KOPT-K1 (cell line): Measurements from ENCODE around the gene CDH9.

Experiments used
- H3K27ac ChIP-seq: fragments of 200-600 bp; sonication (generic); 2 replicates; pipeline ENCODE4 v1.5.1; 2016; ENCODE audit warnings: antibody characterized with exemption, mild to moderate bottlenecking, low read depth, low read length; ENCODE audit not compliant: poor library complexity, severe bottlenecking
- H3K36me3 ChIP-seq: fragments of 200-600 bp; sonication (generic); 2 replicates; pipeline ENCODE4 v1.5.1; 2017; ENCODE audit warnings: antibody characterized with exemption, mild to moderate bottlenecking, low read length, moderate library complexity; ENCODE audit not compliant: insufficient read depth
- H3K9me3 ChIP-seq: fragments of 200-600 bp; sonication (generic); 2 replicates; pipeline ENCODE4 v1.5.1; 2017; ENCODE audit warnings: antibody characterized with exemption, low read length, mild to moderate bottlenecking; ENCODE audit not compliant: insufficient read depth, poor library complexity, severe bottlenecking

The CDH9 gene

DNA sequence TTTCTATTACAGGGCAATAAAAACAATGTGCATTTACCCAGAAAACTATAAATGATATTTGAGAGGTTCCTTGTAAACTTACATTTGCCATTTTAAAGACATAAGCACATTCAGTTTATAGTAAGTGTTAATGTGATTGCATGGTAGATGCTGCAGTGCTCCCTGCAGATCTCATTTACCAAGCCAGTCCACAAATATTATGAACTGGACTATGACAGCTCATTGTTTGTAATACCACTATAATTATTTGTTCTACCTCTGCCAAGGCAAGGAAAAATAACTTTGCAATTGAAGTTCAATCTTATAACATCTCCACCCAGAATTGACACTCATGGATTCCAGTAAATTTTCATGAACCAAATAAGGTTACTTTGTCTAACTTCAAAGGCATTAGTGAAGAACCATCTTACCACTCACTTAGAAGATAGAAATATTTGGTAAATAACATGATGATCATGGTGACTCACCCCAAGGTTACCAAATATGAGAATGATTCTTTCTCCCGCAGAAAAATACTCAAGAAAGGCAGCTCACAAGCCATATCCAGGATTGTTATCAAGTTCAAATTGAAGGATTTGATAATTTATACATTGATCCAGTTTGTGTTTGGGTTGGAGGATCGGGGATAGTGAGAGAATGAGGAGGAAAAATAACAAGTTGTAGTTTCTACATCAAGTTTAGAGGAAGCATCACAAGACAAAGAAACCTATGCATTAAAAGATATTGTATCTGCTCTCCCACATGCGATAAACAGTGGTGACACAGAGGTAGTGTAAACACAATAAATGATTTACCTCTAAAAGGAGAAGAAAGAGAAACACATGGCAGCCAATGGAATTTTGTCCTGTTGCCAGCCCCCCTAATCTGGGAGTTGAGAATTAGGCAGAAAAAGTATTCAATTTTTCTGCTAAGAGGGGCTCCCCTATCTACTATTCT is 29.5 kb downstream of the CDH9 start:
- Histone ChIP-seq H3K36me3 (no peaks in the 10 kb centered on the region), H3K27ac (no peak overlapping the region), H3K9me3 (no peaks in the 10 kb centered on the region)

DNA sequence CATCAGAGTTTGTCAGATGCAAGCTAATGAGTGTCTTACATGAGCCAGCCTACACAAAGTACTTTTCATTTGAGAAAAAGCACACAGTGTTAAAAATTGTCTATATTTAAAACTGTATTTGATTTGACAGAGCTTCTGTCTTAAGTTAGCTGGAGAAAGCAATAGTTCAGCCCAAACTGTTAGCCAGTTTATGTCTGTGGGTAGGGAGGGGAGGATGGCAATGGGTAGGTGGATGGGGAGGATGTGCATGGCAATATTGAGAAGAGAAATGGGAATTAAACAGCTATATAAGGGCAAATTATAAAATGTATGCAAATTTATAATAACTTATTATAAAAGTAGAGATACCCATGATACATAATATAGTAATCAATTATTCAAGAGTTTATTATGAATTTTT is 31.3 kb downstream of the CDH9 start:
- H3K27ac ChIP-seq = no peak overlapping the region
- no peaks in the 10 kb centered on the region for H3K9me3 ChIP-seq
- H3K36me3 ChIP-seq = no peaks in the 10 kb centered on the region

DNA sequence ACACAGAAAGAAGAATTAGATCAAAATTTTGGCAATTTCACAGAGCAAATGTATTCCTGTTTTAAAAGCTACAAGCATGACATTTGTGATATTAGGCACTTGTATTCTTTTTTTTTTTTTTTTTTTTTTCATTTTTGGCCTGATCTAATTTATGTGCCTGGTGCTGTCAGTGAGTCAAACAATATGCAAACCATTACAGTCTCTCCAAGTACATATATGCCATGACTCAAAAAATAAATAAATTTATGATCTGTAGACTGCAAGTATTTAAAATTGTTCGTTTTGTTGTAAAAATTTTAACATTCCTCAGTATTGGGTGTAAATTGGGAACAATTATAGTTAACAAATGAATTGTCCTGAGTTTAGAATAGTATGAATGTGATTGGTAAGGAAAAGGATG is 51.4 kb downstream of the CDH9 start:
- Histone ChIP-seq H3K27ac (no peak overlapping the region), H3K9me3 (no peaks in the 10 kb centered on the region), H3K36me3 (no peaks in the 10 kb centered on the region)

DNA sequence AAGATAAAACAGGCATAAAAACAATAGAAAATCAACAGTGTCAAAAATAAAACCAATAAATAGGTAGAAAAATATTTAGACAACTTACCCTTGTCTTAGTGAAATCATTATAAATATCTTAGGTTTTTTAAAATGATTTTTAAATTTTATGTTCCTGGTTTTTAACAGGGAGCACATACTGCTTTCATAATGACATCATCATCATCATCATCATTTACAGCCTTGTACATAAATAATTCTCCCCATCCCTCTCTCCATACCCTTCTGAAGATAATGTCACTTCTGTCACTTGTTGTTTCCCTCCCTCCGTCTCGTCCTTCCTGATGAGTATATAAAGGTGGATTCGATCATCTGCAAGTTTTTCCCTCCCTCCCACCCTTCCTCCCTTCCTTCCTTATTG is 56.6 kb downstream of the CDH9 start:
- Histone ChIP-seq H3K27ac (no peak overlapping the region), H3K9me3 (no peaks in the 10 kb centered on the region), H3K36me3 (no peaks in the 10 kb centered on the region)

DNA sequence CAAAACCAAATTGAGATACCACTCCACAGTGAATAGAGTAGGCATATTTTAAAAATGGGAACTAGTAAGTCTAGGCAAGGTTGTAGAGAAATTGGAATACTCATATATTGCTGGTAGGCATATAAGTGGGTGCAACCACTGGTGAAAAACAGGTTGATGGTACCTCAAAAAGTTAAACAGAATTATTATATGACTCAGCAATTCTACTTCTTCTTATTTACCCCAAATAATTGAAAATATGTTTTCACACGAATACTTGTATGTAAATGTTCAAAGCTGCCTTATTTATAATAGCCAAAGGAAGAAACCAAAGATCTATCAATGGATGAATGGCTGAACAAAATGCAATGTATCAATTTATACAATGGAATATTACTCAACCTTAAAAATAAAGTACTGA is 79.1 kb downstream of the CDH9 start:
- Histone ChIP-seq H3K36me3 (no peaks in the 10 kb centered on the region), H3K27ac (no peak overlapping the region), H3K9me3 (no peaks in the 10 kb centered on the region)

- Histone ChIP-seq H3K27ac (no peak overlapping the region), H3K9me3 (no peaks in the 10 kb centered on the region), H3K36me3 (no peaks in the 10 kb centered on the region)
Measured at GRCh38 chr5:26955161-26955560, 83.2 kb downstream of the CDH9 start.

DNA sequence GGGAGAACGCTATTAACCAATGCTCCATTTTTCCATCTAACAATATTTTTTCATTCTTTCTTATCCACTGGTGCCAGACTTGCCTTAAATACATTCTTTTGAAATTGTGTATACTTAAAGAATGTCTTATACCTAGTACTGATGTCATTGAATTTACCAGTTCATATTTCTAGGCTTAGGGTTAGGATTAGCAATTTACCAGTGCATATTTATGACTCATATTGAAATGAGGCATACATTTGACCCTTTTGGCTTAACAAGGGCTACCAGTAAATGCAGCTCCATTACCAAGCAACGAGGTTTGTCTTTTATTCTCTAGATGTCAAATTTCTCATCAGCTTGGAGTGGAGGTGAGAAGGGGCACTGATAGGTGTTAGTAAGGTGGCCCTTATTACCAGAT is 89.5 kb downstream of the CDH9 start:
- Histone ChIP-seq H3K27ac (no peak overlapping the region), H3K36me3 (no peaks in the 10 kb centered on the region), H3K9me3 (no peaks in the 10 kb centered on the region)

DNA sequence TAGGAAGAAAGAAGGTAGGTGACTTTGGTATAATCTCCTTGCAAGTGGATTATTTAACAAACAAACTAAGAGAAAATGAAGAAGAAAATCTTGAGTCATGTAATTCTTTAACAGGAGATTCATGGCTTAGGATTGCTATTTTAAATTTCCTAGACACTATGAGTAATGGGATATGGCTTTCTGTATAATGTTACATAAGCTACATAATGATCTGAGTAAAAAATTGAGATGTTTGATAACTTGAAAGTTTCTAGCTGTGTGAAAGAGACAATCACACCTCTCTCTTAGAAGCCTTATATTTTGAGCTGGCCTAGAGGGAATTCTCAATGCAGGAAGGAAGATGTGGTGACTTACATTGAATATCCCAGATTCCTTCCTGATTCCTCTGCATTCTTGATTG is 92.5 kb downstream of the CDH9 start:
- Histone ChIP-seq H3K9me3 (no peaks in the 10 kb centered on the region), H3K36me3 (no peaks in the 10 kb centered on the region), H3K27ac (no peak overlapping the region)

GRCh38 chr5:26942481-26942880 is 95.9 kb downstream of the CDH9 start:
- no peak overlapping the region for H3K27ac ChIP-seq

GRCh38 chr5:26940994-26941393 is 97.4 kb downstream of the CDH9 start:
- Histone ChIP-seq H3K27ac (no peak overlapping the region), H3K36me3 (no peaks in the 10 kb centered on the region), H3K9me3 (no peaks in the 10 kb centered on the region)

More at GRCh38 chr5:26942481-26942880, 95.9 kb downstream of the CDH9 start:
- H3K36me3 ChIP-seq = no peaks in the 10 kb centered on the region
- H3K9me3 ChIP-seq = no peaks in the 10 kb centered on the region

DNA sequence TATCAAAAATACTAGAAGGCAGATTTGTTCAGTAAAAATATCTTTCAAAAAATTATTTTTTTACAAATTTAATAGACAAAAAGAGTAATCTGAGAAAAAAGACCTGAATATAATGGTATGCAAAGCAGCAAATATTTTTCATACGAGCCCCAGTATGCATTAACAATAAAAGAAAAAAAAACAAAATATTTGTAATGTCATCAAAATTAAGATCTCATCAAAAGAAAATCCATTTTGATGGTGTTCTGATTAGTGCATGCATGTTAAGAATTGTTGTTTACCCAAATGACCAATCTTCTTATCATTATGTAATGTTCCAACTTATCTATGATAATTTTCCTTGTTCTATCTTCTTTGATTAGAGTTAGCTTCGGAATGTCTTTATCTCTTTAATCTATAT is 106.1 kb downstream of the CDH9 start:
- Histone ChIP-seq H3K9me3 (no peaks in the 10 kb centered on the region), H3K27ac (no peak overlapping the region), H3K36me3 (no peaks in the 10 kb centered on the region)

GRCh38 chr5:26921439-26921838 is 116.9 kb downstream of the CDH9 start:
- Histone ChIP-seq H3K9me3 (no peaks in the 10 kb centered on the region), H3K27ac (no peak overlapping the region), H3K36me3 (no peaks in the 10 kb centered on the region)

DNA sequence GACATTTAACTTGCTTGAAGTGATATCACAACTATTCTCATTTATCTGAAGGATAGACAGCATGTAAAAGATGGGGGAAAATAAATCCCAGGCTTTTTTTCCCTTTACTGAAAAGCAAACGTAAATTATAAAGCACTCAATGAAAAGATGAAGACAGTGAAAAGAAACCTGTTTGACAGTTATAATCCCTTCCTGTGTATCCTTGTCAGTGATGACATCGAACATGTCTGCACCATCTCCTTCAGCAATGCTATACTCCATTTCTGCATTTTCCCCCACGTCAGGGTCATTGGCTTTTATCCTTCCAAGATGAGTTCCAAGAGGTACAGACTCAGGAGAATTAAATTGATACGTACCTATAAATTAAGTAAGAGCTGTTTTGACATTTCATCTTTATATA is 134.9 kb downstream of the CDH9 start:
- Histone ChIP-seq H3K9me3 (no peaks in the 10 kb centered on the region), H3K27ac (no peak overlapping the region), H3K36me3 (no peaks in the 10 kb centered on the region)

- no peaks in the 10 kb centered on the region for H3K9me3 ChIP-seq
- no peak overlapping the region for H3K27ac ChIP-seq
- H3K36me3 ChIP-seq = no peaks in the 10 kb centered on the region
Measured at GRCh38 chr5:26894719-26895263, 143.6 kb downstream of the CDH9 start.

- H3K27ac ChIP-seq = no peak overlapping the region
- no peaks in the 10 kb centered on the region for H3K9me3 ChIP-seq
- H3K36me3 ChIP-seq = no peaks in the 10 kb centered on the region
Measured at GRCh38 chr5:26893078-26893477, 145.3 kb downstream of the CDH9 start.

DNA sequence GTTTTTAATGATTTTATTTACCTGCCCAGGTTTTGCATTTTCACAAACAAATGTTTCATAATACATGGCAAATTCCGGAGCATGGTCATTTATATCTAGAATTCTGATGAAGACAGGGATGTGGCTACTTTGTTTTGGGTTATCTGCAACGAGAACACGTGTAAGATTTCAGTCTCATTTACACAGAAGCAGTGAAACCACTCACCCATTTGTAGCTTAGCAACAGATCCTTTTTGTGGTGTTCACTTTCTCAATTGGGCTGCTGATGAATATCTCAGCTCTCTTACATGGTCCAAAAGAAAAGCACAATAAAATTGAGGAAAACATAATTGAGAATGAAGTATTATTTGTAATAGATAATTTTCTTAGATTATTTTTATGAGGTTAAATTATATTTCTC is 148.6 kb downstream of the CDH9 start:
- no peaks in the 10 kb centered on the region for H3K9me3 ChIP-seq
- H3K27ac ChIP-seq = no peak overlapping the region
- H3K36me3 ChIP-seq = no peaks in the 10 kb centered on the region
